ENCODE results near the gene CNPY4.

CNPY4 gene

GRCh38 chr7:100167912-100168323 lies 48.5 kb downstream of the CNPY4 start:
- DNase-seq (ENCODE audit: low read depth), result no peak

GRCh38 chr7:100169147-100169850 lies 49.9 kb downstream of the CNPY4 start:
- DNase-seq (ENCODE audit: low read depth), result no peak

- DNase-seq (ENCODE audit: low read depth), result no peak
Observed at GRCh38 chr7:100170101-100170897, 50.9 kb downstream of the CNPY4 start.

- no peak for DNase-seq (ENCODE audit: low read depth)
Observed at GRCh38 chr7:100171087-100171681, 51.8 kb downstream of the CNPY4 start.

GRCh38 chr7:100171840-100172239 lies 52.4 kb downstream of the CNPY4 start:
- no peak for DNase-seq (ENCODE audit: low read depth)

- no peak for DNase-seq (ENCODE audit: low read depth)
Observed at GRCh38 chr7:100173806-100174495, 54.5 kb downstream of the CNPY4 start.

GRCh38 chr7:100174582-100174981 lies 55.1 kb downstream of the CNPY4 start:
- no peak for DNase-seq (ENCODE audit: low read depth)

Data from CMK (cell line).